SIG-M5 (cell line): ENCODE measurements around the gene KRTAP2-2.
"Not testable (repeated sequence)": the region's sequence is repeated elsewhere in the genome, so short reads cannot be mapped to it uniquely, and the experiment has no call there.

Experiments
- DNase-seq: peaks from one replicate; lab custom pipeline; 2025; lab: John Stamatoyannopoulos, UW

Gene KRTAP2-2

GRCh38 chr17:41064301-41064700, 9.3 kb upstream of the KRTAP2-2 start:
- no peak for DNase-seq

DNA sequence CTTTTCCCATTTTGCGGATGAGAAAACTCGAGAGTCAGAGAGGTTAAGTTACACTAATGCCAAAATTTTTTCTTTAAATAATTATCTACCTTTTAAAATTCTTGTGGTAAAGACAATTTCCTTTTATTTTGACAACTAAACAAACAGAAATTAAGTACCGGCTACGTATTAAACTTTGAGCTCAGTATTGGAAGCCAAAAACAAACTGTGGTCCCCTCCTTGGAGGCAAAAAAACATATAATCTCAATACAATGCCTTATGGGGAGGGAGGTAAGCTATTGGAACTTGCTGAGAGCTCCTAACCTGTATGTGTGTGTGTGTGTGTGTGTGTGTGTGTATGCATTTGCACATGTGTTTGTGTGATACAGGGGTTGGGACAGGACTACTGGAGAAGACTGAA, 8.4 kb upstream of the KRTAP2-2 start:
- DNase-seq: no peak

GRCh38 chr17:41061964-41062363, 6.9 kb upstream of the KRTAP2-2 start:
- no peak for DNase-seq

DNA sequence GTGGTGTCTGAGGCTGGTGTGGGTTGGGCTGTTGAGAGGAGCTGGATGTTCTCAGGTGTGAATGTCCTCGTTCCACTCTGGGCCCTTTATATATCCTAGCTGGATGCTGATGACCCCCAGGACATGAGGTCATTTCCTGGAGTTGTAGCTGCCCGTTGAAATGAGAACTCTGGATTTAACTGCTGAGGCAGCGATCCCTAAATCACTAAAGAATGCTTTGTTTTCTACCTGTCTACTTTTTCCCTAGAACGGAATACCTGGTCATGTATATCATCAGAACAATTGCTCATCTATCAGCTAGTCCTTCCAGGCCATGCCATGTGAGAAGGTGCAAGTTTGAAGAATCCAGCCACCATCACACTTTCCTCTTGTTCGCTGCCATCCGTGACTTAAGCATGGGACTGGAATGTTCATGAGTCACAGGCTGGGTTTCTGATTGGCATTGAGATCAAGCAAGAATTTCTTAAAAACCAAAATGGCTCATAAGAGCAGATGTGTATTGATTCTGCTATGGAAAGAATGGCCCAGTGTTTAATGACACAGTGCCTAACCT, 5.1 kb upstream of the KRTAP2-2 start, which contains the start of gene KRTAP2-3:
Gene KRTAP2-3, minus strand, starts transcription at position 63 of the 553 bp plus-strand sequence. CDS start 64 bp downstream, outside the sequence.
- DNase-seq: no peak

- not testable (repeated sequence) for DNase-seq
These were observed 4.4 kb upstream of the KRTAP2-2 start for GRCh38 chr17:41059276-41060051.

GRCh38 chr17:41058741-41059140, 3.7 kb upstream of the KRTAP2-2 start:
- no peak for DNase-seq

GRCh38 chr17:41057547-41057946, 2.5 kb upstream of the KRTAP2-2 start:
- no peak for DNase-seq

GRCh38 chr17:41054556-41054955, 474 bp downstream of the KRTAP2-2 start:
- not testable (repeated sequence) for DNase-seq

GRCh38 chr17:41054025-41054424, 1.0 kb downstream of the KRTAP2-2 start:
- DNase-seq: no peak

DNA sequence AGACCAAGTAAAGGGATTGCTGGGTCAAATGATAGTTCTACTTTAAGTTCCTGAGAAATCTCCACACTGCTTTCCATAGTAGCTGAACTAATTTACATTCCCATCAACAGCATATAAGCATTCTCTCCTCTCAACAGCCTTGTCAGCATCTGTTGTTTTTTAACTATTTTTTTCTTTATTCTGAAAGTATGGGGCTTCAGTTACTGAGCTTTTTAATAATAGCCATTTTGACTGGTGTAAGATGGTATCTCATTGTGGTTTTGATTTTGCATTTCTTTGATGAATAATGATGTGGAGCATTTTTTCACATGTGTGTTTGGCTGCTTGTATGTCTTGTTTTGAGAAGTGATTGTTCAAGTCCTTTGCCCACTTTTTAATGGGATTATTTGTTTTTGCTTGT, 2.5 kb downstream of the KRTAP2-2 start:
- DNase-seq: no peak

DNA sequence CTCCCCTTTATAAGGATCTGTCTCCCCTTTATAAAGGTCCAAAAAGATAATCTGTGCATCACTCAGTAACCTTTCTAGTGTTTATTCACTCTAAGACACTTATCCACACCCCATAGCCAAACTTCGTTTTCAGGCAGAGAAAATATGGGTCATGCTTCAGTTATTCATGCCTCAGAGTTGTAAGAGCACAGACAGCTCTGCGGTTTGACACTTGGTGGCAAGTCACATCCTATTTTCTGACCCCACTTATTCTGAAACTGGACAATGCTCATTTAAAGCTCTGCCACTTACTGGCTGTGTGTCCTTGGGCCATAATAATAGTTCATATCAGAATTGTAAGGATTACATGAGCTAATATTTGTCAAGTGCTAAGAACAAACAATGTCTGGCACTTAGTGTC, 5.9 kb downstream of the KRTAP2-2 start:
- DNase-seq: no peak

- no peak for DNase-seq
These were observed 6.6 kb downstream of the KRTAP2-2 start for GRCh38 chr17:41048441-41048840.

GRCh38 chr17:41046735-41047465, 8.1 kb downstream of the KRTAP2-2 start, which contains the start of gene KRTAP2-1:
TSS of gene KRTAP2-1 (minus strand) at chr17:41047316. CDS start at chr17:41047267, 49 bp downstream.
- not testable (repeated sequence) for DNase-seq

GRCh38 chr17:41042953-41043352, 12.1 kb downstream of the KRTAP2-2 start:
- DNase-seq: no peak

DNA sequence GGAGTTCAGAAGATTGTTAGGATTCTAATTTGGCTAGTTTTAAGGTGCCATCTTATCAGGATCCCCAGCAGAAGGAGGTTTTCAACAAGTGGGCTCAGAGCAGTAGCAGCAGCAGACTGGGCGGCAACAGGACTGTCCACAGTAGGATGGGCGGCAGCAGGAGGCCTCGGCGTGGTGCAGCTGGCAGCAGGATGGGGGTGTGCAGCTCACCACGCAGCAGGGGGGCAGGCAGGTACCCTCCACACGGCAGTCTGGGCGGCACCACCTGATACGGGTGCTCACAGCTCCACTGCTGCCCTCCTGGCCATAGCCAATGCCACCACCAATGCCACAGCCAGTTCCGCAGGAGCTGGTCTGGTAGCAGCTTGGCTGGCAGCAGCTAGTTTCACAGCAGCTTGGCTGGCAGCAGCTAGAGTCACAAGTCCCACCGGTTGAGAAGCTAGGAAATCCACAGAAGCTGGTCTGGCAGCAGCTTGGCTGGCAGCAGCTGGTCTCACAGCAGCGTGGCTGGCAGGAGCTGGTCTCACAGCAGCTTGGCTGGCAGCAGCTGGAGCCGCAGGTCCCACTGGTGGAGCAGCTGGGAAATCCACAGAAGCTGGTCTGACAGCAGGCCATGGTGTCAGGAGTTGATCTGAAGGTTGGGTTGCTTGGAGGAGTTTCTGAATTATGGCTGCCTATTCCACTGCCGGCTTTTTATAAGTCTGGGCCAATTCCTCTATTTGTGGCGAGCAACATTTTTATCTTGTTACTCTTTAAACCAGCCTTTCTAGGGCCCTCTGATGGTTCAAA, 14.1 kb downstream of the KRTAP2-2 start, which contains the start of gene KRTAP1-1:
Gene KRTAP1-1, minus strand, starts transcription at position 668 of the 789 bp plus-strand sequence. Its CDS starts 53 bp downstream, at position 615.
- not testable (repeated sequence) for DNase-seq

DNA sequence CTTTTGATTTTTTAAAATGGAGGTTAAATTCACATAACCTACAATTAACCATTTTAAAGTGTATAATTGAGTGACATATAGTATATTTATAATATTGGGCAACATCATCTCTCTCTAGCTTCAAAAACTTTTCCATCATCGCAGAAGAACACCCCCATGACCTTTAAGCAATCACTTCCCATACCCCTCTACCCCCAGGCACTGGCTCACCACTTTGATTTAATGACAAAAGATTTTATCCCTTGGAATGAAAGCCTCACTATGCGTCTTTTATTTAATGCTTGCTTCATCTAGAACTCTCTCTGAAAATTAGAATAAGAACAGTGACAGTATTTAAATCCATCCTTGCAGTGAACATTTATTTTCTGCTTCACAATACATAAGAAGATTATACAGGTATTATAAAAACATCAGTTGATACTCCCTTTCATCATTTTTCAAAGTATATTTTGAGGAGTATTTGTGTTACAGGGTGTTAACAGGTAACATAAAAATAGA, 17.1 kb downstream of the KRTAP2-2 start:
- DNase-seq: no peak

GRCh38 chr17:41034346-41034935, 20.6 kb downstream of the KRTAP2-2 start, which contains the start of gene KRTAP1-3:
TSS of gene KRTAP1-3 (minus strand) at chr17:41034874. CDS start at chr17:41034821, 53 bp downstream.
- DNase-seq: not testable (repeated sequence)

GRCh38 chr17:41029633-41030245, 25.3 kb downstream of the KRTAP2-2 start, which contains the start of gene KRTAP1-4:
TSS of gene KRTAP1-4 (minus strand) at chr17:41030195. CDS start at chr17:41030078, 117 bp downstream.
- no peak for DNase-seq

DNA sequence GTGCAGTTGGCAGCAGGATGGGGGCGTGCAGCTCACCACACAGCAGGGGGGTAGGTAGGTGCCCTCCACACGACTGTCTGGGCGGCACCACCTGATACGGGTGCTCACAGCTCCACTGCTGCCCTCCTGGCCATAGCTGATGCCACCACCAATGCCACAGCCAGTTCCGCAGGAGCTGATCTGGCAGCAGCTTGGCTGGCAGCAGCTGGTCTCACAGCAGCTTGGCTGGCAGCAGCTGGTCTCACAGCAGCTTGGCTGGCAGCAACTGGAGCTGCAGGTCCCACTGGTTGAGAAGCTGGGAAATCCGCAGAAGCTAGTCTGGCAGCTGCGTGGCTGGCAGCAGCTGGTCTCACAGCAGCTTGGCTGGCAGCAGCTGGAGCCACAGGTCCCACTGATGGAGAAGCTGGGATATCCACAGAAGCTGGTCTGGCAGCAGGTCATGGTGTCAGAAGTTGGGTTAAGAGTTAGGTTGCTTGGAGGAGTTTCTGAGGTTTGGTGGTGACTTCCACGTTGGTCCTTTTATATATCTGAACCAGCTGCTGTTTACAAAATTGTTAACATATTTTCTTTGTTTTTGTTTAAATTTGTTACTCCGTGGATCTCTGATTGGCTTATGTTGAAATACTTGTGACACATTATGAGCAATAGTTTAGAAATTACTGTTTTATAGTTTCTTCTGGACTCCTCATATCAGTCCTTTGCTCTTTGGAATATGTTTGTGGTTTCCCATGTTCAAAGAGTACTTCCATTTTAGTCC, 28.1 kb downstream of the KRTAP2-2 start, which contains the start of gene KRTAP1-5:
Gene KRTAP1-5, minus strand, starts transcription at position 494 of the 757 bp plus-strand sequence. Its CDS starts 53 bp downstream, at position 441.
- no peak for DNase-seq
